NCI-H82 (cell line): ENCODE results near the gene CAND2.
A peak's percentile ranks its signal among the peaks of the same experiment; 100 is the strongest.
"Not testable (repeated sequence)": the region's sequence is repeated elsewhere in the genome, so short reads cannot be mapped to it uniquely, and the experiment has no call there.

Source experiments
- DNase-seq: peaks from one replicate; lab custom pipeline; 2025; lab: John Stamatoyannopoulos, UW

CAND2 gene

GRCh38 chr3:12862387-12862786, 65.9 kb downstream of the CAND2 start:
- DNase-seq = no peak

GRCh38 chr3:12865271-12865670, 68.8 kb downstream of the CAND2 start:
- no peak for DNase-seq

- DNase-seq = no peak
Observed at GRCh38 chr3:12866836-12867235, 70.4 kb downstream of the CAND2 start.

GRCh38 chr3:12868039-12869034, 71.9 kb downstream of the CAND2 start:
- peak; percentile 90 for DNase-seq

DNA sequence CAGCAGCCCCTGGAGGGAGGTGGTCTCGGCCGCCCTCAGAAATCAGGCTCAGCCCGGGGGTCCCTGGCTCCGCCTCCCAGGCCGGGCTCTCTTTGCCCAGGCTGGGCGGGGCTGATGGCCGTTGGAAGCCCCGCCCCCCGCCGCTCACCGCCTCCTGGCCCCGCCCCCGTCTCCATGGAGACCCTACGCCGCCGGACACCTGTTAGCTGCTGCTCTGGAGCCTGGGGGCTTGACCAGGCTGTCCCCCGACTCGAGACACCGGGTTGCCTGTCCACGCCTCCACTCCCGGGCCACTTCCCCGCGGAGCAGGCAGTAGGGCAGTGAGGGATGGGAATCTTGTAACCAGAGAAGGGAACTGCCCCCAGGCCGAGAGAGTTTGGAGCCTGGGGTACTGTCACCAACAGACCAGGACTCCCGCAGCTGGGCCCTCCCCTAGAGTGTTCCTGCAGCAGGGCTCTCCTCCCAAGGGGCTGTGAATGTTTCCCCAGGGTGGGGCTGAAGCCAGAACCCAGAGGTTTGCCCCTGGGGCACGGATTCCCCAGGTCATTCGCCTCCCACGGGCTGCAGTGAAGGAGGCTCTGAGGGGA, 72.6 kb downstream of the CAND2 start:
- DNase-seq = peak; percentile 50

DNA sequence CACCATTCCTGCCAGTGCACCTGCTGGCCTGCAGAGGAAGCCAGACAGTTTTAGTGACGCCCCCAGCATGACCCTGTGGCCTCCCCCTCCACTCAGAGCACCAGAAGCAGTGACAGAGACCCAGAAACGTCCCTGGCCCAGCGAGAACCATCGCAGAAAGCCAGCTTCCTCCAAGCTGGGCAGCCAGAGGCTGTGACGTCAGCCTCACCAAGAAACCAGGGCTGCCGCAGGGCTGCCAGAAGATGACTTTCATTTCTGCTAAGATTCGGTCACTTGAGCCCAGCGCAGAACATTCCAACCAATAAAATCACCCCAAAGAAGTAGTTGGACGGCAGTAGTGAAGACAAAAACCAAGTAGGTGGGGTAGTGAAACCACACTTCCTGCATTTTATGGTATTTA, 74.5 kb downstream of the CAND2 start:
- DNase-seq = no peak

DNA sequence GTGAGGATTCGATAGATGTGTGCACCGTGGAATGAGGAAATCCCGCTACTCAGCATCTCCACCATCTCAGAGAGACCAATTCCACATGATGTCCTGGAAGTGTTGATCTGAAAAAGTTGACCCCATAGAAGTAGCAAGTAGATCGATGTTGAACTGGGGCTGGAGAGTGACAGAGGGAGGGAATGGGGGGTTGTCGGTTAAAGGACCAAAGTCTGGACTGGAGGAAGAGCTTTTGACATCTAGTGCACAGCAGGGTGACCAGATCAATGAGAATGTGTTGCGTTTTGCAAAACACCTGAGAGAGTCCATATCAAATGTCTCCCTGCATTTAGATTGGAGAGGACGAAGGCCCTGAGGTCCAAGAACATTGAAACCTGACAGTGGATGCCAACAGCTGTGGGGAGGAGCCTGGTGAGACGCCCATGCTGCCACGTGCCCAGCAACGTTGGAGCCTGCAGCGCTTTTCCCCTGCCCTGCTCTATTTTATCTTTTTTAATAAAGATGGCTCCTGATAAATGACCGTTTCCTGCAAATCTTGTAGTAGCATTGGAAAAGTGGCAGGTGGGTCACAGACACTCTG, 75.0 kb downstream of the CAND2 start:
- DNase-seq = no peak

GRCh38 chr3:12875857-12876836, 79.7 kb downstream of the CAND2 start:
- peak; percentile 84 for DNase-seq

DNA sequence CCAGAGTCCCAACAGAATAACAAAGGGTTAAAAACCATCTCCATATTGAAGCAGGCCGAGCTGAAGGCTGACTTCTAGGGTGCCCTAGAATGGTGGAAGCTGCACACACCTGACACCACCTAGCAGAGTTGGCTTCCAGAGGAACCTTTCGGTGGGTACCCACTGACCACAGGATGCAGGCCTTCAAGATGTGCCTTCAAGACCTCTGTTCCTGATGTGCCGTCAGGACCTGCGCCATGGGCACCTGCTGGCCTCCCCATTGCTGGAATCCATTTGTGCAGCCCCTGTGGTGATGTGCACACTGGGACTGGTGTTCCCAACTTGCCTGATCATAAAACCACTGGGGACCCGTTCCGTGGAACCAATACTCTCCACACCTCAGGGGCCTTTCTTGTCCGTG, 80.6 kb downstream of the CAND2 start:
- DNase-seq = no peak

GRCh38 chr3:12878141-12878574, 81.7 kb downstream of the CAND2 start:
- no peak for DNase-seq

GRCh38 chr3:12878758-12879157, 82.3 kb downstream of the CAND2 start:
- not testable (repeated sequence) for DNase-seq

- no peak for DNase-seq
Observed at GRCh38 chr3:12879191-12879815, 82.8 kb downstream of the CAND2 start.

DNA sequence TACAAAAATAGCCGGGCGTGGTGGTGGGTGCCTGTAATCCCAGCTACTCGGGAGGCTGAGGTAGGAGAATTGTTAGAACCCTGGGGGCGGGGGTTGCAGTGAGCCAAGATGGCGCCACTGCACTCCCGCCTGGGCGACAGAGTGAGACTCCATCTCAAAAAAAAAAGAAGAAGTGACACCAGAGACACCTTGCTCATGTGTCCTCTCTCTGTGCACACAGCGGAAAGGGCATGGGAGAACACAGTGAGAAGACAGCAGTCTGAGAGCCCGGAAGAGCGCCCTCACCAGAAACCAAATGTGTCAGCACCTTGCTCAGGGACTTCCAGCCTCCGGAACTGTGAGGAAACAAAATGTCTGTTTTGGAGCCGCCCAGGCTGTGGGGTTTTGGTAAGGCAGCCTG, 85.4 kb downstream of the CAND2 start:
- DNase-seq = not testable (repeated sequence)

GRCh38 chr3:12882336-12883310, 86.1 kb downstream of the CAND2 start:
- DNase-seq = no peak

- DNase-seq = no peak
Observed at GRCh38 chr3:12884186-12884680, 87.8 kb downstream of the CAND2 start.
